ENCODE data around the gene SOCS3.

Gene SOCS3

DNA sequence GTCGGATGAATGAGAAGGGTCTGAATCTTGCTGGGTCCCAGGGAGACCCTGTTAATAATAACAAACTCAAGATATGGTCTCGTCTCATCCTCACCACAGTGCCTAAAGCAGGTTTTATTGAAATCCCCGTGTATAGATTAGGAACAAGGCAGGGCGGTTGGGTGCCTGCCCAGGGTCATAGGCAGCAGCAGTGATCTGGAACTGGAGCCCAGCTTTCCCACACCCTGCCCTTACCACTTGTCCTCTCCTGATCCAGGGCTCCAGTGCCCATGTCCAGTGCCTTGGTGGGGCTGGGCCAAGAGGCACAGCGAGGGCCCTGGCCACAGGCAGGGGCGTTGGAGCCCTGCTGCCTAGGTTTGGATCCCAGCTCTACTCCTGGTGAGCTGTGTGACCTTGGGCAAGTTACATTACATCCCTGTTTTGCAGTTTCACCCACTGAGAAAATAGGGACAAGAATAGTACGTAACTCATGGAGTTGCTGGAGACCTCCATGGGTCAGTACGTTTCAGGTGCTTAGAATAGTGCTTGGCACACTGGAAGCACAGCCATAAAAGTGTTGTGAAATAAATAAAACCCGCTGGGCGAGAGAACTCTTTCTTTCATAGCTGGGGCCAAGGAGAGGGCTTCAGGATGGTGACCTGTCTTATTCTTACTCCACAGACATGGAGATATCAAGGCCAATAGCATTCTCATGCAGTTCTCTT, 13.9 kb downstream of the SOCS3 start:
- Histone ChIP-seq H3K27ac (ENCODE audit: low read depth, low read length, poor library complexity, severe bottlenecking) (no peak overlapping the region), H3K4me3 (ENCODE audit: low read depth, low read length, poor library complexity, severe bottlenecking) (no peak overlapping the region), H3K9ac (ENCODE audit: low read length) (no peak overlapping the region), H3F3A (ENCODE audit: insufficient read depth, low read length) (no peaks in the 10 kb centered on the region), H3K9me2 (ENCODE audit: low read depth, low read length) (no peaks in the 10 kb centered on the region), H3K27me3 (ENCODE audit: insufficient read depth, low read length) (peaks cover under 1% of the 10 kb centered on the region), H2AFZ (ENCODE audit: low read length) (no peak overlapping the region), H3K79me2 (ENCODE audit: insufficient read depth, low read length) (no peaks in the 10 kb centered on the region), H3K4me1 (ENCODE audit: insufficient read depth, low read length, severe bottlenecking) (peaks cover 15% of the 10 kb centered on the region), H3K4me2 (ENCODE audit: low read length) (no peak overlapping the region), H3K9me3 (ENCODE audit: low read length) (no peaks in the 10 kb centered on the region), H4K20me1 (ENCODE audit: insufficient read depth, low read length) (no peaks in the 10 kb centered on the region), H3K36me3 (ENCODE audit: insufficient read depth, low read length) (no peaks in the 10 kb centered on the region)
- no peak for TF ChIP-seq EZH2 (IDR thresholded peaks at IDR 0.05; ENCODE audit: borderline replicate concordance, low read length)
- TF ChIP-seq, protein P1, sequence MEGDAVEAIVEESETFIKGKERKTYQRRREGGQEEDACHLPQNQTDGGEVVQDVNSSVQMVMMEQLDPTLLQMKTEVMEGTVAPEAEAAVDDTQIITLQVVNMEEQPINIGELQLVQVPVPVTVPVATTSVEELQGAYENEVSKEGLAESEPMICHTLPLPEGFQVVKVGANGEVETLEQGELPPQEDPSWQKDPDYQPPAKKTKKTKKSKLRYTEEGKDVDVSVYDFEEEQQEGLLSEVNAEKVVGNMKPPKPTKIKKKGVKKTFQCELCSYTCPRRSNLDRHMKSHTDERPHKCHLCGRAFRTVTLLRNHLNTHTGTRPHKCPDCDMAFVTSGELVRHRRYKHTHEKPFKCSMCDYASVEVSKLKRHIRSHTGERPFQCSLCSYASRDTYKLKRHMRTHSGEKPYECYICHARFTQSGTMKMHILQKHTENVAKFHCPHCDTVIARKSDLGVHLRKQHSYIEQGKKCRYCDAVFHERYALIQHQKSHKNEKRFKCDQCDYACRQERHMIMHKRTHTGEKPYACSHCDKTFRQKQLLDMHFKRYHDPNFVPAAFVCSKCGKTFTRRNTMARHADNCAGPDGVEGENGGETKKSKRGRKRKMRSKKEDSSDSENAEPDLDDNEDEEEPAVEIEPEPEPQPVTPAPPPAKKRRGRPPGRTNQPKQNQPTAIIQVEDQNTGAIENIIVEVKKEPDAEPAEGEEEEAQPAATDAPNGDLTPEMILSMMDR (IDR thresholded peaks at IDR 0.05; ENCODE audit: low read length): no peak

DNA sequence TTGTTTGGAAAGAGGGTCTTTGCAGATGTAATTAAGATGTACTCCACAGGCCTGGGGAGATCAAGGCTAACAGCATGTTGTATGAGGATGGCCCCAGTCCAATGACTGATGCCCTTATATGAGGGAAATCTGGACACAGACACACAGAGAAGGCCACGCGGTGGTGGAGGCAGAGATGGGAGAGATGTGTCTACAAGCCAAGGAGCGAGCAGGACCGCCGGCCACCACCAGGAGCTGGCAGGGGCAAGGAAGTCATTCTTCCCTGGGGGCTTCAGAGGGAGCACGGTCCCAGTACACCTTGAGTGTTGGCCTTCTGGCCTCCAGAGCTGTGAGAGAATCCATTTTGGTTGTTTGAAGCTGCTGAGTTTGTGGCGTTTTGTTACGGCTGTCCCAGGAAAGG, 14.7 kb downstream of the SOCS3 start:
- H3K4me3 ChIP-seq (ENCODE audit: low read depth, low read length, poor library complexity, severe bottlenecking): no peak overlapping the region
- H3K27ac ChIP-seq (ENCODE audit: low read depth, low read length, poor library complexity, severe bottlenecking): no peak overlapping the region
- no peaks in the 10 kb centered on the region for H3K36me3 ChIP-seq (ENCODE audit: insufficient read depth, low read length)
- no peak overlapping the region for H3K4me2 ChIP-seq (ENCODE audit: low read length)
- H3K9me2 ChIP-seq (ENCODE audit: low read depth, low read length): no peaks in the 10 kb centered on the region
- H3K4me1 ChIP-seq (ENCODE audit: insufficient read depth, low read length, severe bottlenecking): peaks cover 15% of the 10 kb centered on the region
- H3F3A ChIP-seq (ENCODE audit: insufficient read depth, low read length): no peaks in the 10 kb centered on the region
- H2AFZ ChIP-seq (ENCODE audit: low read length): no peak overlapping the region
- no peaks in the 10 kb centered on the region for H3K9me3 ChIP-seq (ENCODE audit: low read length)
- TF ChIP-seq EZH2 (IDR thresholded peaks at IDR 0.05; ENCODE audit: borderline replicate concordance, low read length): no peak
- TF ChIP-seq, protein P1 (IDR thresholded peaks at IDR 0.05; ENCODE audit: low read length): no peak
- no peak overlapping the region for H3K9ac ChIP-seq (ENCODE audit: low read length)
- H3K79me2 ChIP-seq (ENCODE audit: insufficient read depth, low read length): no peaks in the 10 kb centered on the region
- H3K27me3 ChIP-seq (ENCODE audit: insufficient read depth, low read length): peaks cover 8% of the 10 kb centered on the region
- H4K20me1 ChIP-seq (ENCODE audit: insufficient read depth, low read length): no peaks in the 10 kb centered on the region

DNA sequence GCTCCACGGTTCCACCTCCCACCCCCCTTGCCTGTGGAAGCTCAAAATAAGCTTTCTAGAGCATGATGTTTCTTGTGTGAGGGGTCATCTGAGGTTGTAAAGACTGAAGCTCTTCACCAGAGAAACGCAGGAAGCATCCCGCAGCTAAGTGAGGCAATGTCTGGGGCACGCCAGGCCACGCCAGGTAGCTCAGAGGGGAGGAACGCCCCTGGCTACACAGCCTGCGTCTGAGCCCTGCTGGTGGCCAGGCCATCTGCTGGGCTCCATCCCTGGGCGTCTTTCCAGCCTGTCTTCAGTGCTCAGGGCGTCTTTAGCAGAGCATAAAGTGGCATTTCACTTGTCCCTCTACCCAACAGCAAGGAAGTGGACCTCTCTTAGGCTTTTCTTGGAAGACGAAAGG, 15.2 kb downstream of the SOCS3 start:
- Histone ChIP-seq H3K9me3 (ENCODE audit: low read length) (no peaks in the 10 kb centered on the region), H3K9me2 (ENCODE audit: low read depth, low read length) (no peaks in the 10 kb centered on the region), H2AFZ (ENCODE audit: low read length) (no peak overlapping the region), H3K4me1 (ENCODE audit: insufficient read depth, low read length, severe bottlenecking) (peaks cover 15% of the 10 kb centered on the region), H3K4me3 (ENCODE audit: low read depth, low read length, poor library complexity, severe bottlenecking) (no peak overlapping the region), H3K4me2 (ENCODE audit: low read length) (no peak overlapping the region), H3F3A (ENCODE audit: insufficient read depth, low read length) (no peaks in the 10 kb centered on the region), H3K27ac (ENCODE audit: low read depth, low read length, poor library complexity, severe bottlenecking) (no peak overlapping the region), H3K9ac (ENCODE audit: low read length) (no peak overlapping the region), H3K27me3 (ENCODE audit: insufficient read depth, low read length) (peaks cover 10% of the 10 kb centered on the region), H4K20me1 (ENCODE audit: insufficient read depth, low read length) (no peaks in the 10 kb centered on the region), H3K36me3 (ENCODE audit: insufficient read depth, low read length) (no peaks in the 10 kb centered on the region), H3K79me2 (ENCODE audit: insufficient read depth, low read length) (no peaks in the 10 kb centered on the region)
- TF ChIP-seq, protein P1 (IDR thresholded peaks at IDR 0.05; ENCODE audit: low read length): no peak
- no peak for TF ChIP-seq EZH2 (IDR thresholded peaks at IDR 0.05; ENCODE audit: borderline replicate concordance, low read length)
